NB4 (cell line): Measurements from ENCODE around the gene ROBO1.

Source experiments
- POLR2A ChIP-seq: IDR thresholded peaks from 2 replicates; pipeline ENCODE4 v1.6.1; 2011; ENCODE audit warnings: mild to moderate bottlenecking; ENCODE audit not compliant: insufficient read length; ENCODE audit errors: extremely low read depth
- TF ChIP-seq, protein P1 (sequence below): IDR thresholded peaks from one replicate; pipeline ENCODE4 v1.5.1; 2012; ENCODE audit warnings: low read depth, low read length
- TF ChIP-seq, protein P2 (sequence below): IDR thresholded peaks from 2 replicates; pipeline ENCODE4 v1.6.1; 2011; ENCODE audit warnings: low read depth, low read length

DNA sequence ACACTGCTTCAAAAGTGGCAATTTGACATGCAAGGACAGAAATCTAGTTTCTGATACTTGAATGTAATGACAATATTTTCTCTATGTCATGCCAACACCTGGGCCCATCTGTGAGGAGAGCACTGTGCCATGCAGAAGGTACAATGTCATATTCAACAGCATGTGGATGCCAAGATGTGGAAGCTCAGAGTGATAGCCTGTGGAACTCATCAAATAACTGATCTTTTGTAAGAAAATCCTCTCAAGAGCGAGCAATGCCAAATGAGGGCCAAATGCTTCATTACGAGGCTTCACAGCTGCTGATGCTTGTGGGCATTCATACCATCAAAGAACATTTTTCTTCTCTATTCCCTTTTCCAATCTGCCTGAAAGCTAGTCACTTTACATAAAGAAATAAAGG lies 95.1 kb downstream of the ROBO1 start:
- TF ChIP-seq, protein P1, sequence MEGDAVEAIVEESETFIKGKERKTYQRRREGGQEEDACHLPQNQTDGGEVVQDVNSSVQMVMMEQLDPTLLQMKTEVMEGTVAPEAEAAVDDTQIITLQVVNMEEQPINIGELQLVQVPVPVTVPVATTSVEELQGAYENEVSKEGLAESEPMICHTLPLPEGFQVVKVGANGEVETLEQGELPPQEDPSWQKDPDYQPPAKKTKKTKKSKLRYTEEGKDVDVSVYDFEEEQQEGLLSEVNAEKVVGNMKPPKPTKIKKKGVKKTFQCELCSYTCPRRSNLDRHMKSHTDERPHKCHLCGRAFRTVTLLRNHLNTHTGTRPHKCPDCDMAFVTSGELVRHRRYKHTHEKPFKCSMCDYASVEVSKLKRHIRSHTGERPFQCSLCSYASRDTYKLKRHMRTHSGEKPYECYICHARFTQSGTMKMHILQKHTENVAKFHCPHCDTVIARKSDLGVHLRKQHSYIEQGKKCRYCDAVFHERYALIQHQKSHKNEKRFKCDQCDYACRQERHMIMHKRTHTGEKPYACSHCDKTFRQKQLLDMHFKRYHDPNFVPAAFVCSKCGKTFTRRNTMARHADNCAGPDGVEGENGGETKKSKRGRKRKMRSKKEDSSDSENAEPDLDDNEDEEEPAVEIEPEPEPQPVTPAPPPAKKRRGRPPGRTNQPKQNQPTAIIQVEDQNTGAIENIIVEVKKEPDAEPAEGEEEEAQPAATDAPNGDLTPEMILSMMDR: no peak
- no peak for TF ChIP-seq POLR2A
- TF ChIP-seq, protein P2, sequence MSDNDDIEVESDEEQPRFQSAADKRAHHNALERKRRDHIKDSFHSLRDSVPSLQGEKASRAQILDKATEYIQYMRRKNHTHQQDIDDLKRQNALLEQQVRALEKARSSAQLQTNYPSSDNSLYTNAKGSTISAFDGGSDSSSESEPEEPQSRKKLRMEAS: no peak
